GM21619 (cell line): ENCODE results near the gene ABCD3.
A peak's percentile ranks its signal among the peaks of the same experiment; 100 is the strongest.

ENCODE experiments used
- ATAC-seq: cut with Tn5 transposase; IDR thresholded peaks from one replicate; pipeline ENCODE4 v1.9.1; 2021; ENCODE audit not compliant: unreplicated experiment

The ABCD3 gene

DNA sequence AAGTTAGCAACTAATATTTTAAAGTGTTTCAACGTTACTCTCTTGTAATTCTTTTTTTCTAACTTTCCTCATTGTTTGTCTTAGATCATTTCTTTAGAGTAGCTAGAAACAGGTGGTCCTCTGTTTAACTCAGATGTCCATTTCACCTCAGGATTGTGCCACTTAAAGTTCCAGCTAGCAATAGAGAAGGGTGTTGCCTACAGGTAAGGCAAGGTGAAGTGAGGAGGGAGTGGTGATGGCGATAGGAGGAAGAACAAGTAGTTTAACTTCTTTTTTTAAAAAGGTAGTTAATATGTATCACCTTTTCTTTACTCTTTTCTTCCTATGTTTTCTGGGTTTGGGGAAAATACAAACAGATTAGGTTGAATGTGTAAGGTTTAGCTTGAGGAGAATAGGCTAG, 44.4 kb downstream of the ABCD3 start:
- ATAC-seq, result no peak

DNA sequence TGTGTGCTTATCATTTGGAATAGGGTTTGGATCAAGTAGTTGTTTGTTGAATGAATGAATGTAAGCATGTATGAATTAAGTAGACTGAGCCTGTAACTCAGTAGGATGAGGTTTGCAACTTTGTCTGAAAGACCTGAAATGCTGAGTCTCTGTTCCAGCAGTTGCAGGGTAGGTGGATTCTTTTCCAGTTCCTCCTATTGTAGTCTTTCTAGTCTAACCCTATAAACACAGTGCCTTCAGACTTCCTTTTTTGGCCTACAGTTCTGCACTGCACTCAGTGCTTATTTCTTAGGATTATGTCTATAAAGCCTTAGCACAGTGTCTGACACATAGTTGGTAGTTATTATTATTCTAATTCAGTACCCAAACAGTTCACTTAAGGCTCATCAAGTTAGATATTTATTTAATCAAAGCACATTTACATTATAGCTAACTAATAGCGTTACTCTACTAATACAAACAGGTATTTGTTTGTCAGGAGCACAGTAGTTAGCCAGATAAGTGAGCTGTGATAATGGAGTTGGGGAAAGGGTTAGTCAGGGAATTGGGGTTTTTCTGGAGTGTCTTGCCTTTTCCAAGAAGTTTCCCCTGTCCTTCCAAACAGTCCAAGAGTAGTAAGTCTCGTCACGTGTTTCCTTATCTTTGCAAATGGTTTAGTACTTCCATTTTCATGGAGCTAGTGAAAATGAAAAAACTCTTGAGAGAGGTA, 45.0 kb downstream of the ABCD3 start:
- ATAC-seq, result no peak

DNA sequence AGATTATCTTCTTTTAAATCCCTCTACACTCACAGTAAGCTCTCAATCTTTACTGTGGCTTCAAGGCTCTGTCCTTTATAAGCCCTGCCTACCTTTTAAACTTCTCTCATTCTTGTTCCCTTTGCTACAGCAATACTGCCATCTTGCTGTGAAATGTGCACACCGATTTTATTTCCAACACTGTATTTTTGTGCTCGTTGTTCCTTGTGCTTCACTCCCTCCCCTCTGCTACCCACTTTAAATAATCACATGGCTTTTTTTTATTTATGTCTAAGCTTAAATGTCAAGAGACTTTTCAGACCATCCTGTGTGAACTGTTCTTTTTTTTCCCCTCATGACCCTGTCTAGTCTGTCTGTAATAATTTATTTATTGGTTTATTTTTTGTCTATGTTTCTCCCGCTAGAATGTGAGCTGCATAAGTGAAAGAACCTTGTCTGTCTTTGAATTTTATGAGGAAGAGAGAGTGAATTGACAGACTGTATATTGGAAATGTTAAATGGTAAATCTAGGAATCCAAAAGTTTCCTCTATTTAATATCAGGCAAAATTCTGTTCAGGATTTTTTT, 45.7 kb downstream of the ABCD3 start:
- no peak for ATAC-seq

GRCh38 chr1:94468708-94469107, 50.5 kb downstream of the ABCD3 start:
- ATAC-seq, result no peak

DNA sequence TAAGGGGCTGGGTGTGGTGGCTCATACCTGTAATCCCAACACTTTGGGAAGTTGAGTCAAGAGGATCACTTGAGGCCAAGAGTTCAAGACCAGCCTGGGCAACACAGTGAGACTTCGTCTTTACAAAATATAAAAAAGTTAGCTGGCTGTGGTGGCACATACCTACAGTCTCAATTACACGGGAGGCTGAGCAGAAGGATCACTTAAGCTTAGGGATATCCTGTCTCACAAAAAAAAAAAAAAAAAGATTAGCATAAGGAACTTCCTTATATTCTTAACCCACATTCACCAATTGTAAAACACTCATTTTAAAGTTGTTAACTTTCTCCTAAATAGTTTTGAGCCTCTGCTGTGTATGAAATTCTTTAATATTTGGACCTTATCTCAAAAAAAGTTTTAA, 53.1 kb downstream of the ABCD3 start:
- no peak for ATAC-seq

DNA sequence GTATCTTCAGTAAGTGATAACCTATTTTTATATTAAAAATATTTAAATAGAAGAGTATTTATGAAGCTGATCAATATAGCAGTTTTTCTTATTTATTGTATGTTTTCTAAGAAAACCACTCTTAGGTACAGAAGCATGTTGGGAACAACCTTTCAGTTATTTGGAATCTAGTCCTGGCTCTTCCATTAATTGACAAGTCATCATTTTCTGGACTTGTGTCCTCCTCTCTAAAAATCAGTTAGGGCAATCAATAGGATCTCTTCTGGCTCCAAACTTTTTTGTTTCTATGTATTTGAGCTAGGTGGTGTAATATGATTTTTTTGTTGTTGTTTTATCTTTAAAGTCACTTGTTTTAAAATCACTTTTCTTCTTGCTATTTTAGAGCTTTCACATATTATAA, 57.0 kb downstream of the ABCD3 start:
- no peak for ATAC-seq

GRCh38 chr1:94479682-94480081, 61.5 kb downstream of the ABCD3 start:
- ATAC-seq, result no peak

GRCh38 chr1:94481473-94481933, 63.3 kb downstream of the ABCD3 start:
- peak; percentile 96 for ATAC-seq

GRCh38 chr1:94486990-94487389, 68.8 kb downstream of the ABCD3 start:
- no peak for ATAC-seq

- ATAC-seq, result no peak
Measured at GRCh38 chr1:94490556-94490955, 72.4 kb downstream of the ABCD3 start.

DNA sequence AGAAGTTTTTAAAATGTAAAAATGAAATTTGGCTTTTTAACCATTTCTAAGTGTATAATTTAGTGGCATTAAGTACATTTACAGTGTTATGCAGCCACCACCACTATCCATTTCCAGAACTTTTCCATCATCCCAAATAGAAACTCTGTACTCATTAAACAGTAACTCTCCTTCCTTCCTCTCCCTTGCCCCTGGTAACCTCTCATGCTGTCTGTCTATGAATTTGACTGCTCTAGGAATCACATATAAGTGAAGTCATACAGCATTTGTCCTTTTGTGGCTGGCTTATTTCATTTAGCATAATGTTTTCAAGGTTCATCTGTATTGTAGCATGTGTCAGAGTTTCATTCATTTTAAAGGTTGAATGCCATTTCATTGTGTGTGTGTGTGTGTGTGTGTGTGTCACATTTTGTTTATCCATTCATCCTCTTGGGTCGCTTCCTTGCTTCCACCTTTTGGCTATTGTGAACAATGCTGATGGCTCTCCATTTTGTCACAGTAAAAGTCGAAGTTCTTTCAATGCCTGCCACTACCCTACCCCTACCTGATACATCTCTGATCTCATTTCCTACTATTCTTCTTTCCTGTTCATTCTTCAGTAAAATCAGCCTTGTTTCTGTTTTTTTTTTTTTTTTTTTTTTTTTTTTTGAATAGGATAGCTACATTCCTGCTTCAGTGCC, 78.0 kb downstream of the ABCD3 start:
- ATAC-seq, result no peak

DNA sequence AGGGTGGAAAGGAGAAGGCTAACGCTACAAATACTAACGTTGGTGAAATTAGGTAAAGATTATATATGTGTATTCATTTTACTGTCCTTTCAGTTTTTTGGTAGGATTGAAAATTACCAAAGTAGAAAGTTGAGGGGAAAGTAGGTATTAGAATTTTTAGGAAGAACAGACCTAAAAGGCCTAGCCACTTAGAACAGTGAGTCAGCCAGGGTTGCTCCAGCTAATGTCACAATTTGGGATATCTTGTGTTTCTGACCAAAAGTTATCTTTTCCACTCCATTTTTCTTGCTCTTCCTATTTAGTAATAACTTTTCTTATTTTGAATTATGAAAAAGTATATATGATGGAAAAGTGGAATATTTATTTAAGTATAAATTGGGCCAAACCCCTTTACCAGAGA, 83.2 kb downstream of the ABCD3 start:
- ATAC-seq, result no peak

DNA sequence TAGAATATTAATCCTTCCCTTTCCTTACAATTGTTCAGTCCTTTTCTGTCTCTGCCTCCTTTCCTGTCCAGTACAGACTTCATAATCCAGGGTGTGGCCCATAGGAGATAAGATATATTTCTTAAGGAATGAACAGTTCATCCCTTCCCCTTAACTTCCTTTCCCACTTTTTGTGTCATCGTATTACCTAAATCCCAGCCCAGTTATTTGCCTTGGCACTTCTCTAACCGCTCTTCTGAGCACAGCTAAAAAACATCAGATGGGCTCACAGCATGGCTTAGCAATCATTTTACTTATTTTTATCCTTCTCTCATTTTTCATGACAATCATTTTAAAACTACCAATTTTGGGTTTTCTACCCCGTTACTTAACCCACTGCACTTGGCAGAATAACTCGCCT, 83.7 kb downstream of the ABCD3 start:
- no peak for ATAC-seq

GRCh38 chr1:94503153-94503552, 85.0 kb downstream of the ABCD3 start:
- ATAC-seq, result no peak

DNA sequence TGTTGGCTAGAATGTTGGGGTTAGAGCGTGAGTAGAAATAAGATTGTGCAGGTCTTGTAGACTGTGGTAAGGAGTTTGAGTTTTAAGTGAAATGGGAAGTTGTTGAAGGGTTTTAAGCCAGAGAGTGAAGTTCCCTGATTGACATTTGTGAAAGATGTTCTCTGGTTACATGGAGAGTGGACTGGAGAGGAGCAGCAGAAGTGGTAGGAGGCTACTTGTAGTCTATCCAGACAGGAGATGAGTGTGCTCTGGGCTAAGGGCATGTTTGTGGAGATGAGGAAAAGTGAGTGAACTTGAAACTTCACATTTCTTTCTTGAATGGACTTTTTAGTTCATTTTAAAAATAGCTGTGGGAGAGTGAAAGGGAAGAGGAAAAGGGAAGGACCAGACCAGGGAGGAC, 86.4 kb downstream of the ABCD3 start:
- ATAC-seq, result no peak

- ATAC-seq, result no peak
Measured at GRCh38 chr1:94512816-94513215, 94.6 kb downstream of the ABCD3 start.

DNA sequence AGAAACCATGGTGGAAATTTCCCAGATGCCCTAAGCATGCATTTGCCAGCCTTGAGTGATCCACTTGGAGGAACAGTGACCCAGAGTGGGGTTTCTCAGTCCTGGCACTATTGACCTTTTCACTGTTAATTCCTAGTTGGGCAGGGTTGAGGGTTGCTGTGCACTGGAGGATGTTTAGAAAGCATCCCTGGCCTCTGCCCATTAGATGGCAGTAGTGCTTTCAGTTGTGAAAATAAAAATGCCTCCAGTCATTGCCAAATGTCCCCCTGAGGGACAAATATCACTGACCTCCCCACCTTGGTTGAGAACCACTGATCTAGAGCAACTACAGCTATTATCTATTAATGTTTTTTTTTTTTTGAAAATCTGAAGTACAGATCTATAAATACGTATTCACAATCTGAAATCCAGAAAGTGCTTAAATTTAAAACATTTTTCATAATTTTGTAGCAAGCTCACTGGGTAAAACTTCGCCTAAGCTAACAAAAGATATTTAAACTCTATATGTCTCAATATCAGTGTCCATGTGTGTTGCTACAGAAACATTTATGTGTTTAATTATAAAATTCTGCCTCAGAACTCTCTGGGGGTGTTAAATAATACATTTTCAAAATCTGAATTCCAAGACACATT, 96.0 kb downstream of the ABCD3 start:
- ATAC-seq, result no peak

DNA sequence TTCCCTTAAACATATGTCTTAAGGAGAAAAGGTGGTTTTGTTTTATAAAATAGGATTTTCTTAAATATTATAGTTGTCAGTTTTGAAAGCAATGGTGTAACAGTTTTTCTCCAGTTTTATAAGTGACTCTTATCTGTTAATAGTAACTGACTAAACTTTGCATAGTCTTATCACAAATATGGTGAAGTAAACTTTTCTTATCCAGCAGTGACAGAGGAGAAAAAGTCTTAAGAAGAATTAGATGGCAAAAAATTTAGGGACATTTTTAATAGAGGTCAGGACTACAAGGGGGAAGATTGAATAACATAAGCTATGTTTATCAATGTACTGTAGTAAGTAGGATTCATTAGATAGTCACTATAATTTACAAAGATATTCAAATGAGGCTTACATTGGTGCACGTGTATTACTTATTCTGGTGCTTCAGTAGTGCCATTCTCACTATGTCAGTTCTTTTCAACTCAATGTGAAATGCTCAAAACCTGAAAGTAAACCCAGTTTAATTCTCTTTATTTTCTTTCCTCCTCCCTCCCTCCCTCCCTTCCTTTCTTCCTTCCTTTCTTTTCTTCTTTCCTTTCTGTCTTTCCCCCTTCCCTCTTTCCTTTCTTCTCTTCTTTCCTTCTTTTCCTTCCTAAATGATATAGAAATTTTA, 97.2 kb downstream of the ABCD3 start:
- ATAC-seq, result no peak

DNA sequence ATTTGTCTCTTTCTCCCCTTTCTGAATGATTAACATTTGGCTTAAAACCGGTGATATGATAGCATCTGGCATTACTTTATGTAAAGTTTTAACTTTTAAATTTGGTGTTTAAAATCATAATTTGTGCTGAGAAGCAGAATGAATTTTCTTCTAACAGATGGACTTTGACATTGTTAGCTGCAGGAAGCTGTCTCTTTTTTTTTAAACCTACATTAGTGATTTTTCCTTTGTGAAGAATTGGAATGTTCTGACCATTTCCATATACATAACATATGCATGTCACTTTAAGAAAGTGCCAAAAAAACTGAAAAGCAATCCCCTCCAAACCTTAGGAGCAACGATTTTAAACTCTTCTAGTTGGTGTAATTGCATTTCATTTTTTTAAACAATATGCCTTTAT, 101.2 kb downstream of the ABCD3 start:
- ATAC-seq, result no peak

DNA sequence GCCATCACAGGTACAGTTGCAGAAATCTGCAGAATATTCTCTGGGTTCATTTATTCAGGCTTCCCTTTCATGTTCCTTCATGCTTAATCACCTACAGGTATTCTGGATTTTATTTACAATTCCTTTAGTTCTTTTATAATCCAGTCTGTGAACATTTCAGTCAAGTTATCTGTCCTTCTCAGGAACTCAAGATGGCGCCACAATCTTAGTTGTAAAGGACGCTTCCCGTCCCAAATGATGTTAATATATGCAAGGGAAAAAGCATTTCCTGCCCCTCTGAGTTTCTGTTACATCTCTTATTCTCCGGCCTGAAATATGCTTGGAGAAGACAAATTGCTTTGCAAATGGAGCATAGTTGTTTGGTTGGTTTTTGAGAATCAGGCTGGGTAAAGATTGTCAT, 104.1 kb downstream of the ABCD3 start:
- no peak for ATAC-seq

GRCh38 chr1:94524531-94524930, 106.3 kb downstream of the ABCD3 start:
- ATAC-seq, result no peak
